8988T (cell line): ENCODE results near the gene DMD.

ENCODE experiments used
- DNase-seq: peaks from one replicate; pipeline ENCODE4 v3.0.0; 2011

Gene DMD

DNA sequence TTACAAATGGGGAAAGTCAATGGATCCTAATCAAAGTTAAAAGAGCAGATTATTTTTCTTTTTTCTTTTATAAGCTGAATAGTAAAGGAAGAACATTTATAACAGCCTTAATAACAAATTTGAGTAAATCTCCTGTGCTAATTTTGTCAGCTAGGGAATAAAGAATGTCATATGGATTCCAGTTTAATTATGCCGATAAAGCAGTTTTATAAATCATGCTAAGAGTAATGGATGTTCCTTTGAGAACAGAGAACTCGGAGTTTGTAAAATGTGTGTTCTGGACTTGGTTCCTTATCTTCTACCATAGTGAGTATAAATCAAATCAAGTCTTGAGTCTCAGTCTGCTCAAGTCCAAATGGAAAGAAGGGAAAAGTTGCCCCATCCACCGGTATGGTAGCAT is 1959.2 kb downstream of the DMD start:
- DNase-seq = no peak

DNA sequence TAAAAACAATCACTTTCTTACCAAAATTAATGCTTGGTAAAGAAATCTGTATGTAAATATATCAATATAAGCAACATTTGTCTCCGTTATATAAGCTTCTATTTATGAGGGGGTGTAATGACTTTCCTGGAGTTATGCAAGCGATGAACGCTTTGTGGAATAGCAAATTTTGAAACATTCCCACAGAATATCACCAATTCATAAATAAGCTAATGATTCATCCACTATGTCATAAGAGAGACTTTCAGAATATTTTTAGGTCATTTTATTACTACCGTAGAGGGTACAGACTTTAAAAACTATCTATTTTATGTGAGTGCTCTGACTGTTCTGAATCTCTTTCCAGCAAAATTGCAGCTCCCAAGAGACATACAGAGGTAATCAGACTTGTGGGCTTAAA is 1960.0 kb downstream of the DMD start:
- DNase-seq = no peak

DNA sequence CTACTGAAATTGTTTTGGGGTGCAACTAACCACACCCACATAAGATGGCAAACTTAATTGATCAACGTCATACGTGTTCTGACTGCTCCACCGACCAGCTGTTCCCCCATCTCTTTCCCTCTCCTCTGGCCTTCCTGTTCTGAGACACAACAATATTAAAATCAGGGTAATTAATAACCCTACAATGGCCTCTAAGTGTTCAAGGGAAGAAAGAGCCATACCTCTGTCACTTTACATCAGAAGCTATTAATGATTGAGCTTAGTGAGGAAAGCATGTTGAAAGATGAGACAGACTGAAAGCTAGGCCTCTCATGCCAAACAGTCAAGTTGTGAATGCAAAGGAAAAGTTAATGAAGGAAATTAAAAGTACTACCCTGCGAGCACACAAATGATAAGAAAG is 1965.6 kb downstream of the DMD start:
- no peak for DNase-seq

DNA sequence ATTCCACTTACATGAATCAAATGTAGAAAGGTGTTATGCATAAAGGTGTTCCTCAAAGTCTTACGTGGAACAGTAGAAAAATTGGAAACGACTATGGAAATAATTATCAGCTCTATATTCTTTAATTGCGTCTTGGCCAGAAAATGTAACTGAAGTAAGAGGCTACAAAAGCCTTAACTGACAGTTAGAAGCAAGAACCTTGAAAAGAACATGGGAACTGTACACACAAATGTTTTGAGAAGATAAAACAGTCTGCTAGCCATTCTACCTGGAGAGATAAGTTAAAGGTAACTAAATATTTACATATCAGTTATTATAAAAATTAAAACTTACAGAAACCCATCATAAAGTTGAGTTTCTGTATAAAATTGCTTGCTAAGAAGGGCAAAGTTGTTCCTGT is 1967.5 kb downstream of the DMD start:
- DNase-seq = no peak

DNA sequence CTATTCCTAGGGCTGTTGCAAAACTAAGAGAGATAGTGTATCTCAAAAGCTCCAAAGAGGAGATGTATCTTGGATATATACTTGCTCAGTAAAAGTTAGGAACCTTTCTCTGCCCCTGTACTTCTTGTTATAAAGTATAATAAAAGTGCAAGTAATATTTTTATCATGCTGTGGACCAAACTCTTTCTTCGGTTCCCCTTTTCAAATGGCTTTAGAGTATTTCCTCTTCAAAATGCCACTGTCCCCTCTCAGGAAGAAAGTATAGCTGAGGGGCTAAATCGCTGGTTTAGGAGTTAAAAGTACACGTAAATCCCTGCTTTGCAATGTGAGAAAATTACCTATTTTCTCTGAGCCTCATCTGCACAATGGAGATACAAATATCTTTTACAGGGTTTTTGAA is 1970.4 kb downstream of the DMD start:
- DNase-seq = no peak

DNA sequence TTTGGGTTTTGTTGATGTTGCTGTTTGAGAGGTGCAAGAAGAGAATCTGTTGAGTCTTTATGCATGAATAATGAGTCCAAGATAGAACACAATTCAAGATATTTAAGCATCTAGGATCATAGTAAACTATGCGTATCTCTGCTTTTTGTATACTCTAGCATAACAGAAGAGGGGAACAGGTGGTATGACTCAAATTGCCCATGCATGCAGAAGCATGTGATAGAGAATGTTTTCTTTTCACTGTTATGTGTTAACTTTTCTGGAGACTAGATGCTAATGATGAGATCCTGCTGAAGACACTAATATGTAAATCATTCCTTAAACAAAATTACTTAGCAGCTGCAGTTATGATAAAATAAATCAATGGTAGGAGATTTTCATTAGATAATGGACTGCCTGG is 1974.2 kb downstream of the DMD start:
- no peak for DNase-seq

DNA sequence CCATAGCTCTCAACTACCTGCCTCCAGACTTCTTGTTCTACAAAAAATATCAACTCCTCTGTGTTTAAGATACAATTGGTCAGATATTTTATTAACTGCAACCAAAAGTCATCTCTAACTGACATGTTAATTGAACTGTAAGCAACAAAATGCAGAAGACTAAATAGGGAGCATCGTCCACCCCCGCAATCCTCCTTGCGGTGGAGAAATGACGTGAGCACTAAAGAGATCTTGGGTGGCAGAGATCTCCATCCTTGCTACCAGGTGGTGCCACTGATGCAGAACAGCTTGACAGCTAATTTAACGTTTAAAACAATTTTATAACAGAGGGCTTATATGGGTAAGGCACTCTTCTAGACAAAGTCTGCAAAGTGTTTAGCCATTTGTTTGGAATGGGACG is 1975.1 kb downstream of the DMD start:
- DNase-seq = no peak

DNA sequence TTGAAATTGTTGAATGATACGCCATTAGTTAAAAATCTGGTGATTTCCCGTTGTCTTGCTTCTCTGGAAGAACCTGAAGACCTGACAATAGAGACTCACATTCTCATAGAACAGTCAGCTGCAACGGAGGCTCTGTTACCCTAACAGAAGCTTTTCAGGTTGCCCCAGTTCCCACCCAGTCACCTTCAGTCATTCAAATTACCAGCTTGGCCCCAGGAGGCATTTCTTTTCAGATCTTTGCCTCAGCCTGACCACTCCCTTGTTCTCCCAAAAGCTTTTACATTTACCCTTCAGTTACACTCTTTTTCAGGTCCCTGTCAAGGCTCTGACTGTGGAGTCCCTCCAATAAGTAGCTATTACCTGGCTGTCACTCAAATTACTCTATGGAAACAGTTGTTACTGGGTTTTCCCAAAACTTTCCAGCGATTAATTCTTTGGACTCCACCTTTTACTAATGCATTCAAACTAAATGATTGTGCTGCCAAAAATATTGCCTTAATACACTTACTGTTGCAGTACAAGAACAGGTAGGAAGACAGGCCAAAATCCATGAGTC is 1977.3 kb downstream of the DMD start:
- DNase-seq = no peak

DNA sequence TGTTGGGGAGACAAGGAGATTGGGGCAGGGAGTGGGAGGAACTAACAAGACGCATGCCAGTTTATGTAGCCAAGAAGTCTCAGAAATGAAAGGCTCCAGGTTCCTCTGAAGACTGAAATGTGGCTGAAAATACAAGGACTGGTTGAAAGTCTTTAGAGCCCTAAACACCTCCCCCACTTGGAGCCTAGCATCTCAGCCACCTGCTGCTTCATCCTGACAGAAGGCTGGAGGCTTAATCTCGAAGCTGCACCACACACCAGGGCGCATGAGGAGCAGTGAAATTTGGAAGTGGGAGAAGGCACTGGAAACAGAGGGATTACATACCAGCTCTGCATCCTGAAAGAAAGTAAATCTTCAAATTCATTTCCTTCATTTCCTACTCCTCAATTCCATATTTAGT is 1978.8 kb downstream of the DMD start:
- DNase-seq = no peak

DNA sequence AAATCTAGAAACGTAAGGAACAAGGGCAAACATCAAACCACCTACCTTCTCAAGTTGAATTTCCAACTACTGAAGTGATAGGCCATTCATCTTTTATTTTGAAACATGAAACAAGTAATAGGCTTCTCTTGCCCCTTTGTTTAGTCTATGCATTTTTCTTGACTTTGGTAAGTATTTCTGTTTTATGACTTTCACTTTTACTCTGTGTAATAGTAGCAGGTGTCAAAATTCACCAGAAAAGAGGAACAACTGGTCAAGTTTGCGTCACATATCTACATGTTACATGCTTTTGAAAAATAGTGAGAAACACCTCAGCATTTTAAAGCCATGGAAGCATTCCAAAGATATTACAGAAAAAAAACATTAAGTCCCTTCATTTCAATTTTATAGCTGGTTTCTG is 1982.4 kb downstream of the DMD start:
- DNase-seq = no peak

DNA sequence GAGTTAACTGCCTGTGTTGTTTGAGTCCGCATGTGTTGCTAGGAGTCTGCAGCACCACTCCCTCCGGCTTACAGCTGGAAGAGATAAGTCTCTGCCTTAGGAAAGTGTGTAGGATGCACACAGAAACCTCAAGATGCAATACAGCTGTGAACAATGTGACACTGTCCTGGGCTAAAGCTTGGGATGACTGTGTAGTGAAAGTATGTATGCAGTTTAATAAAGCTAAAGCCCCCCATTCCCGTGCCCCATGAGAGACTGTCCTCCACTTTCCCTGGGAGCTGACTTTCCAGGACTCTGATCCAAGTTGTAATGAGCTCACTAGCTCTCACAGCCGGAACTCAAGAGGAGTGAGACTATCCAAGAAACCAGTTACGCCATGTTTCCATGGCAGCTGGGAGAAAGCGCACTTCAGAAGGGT is 1982.9 kb downstream of the DMD start:
- no peak for DNase-seq

DNA sequence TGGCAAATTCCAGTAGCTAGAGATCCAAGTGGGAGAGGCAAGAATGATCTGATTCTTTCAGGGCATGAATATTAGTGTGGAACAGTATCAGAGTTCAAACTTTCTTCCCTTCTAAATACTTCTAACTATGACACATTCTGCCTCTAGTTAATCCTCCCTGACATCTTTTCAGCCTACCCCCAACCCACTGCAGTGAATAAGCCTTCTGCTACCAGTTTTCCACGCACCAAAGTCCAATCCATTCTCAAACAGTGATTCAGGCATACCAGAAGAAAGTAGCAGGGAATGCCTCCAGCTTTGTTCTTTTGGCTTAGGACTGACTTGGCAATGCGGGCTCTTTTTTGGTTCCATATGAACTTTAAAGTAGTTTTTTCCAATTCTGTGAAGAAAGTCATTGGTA is 1984.1 kb downstream of the DMD start:
- no peak for DNase-seq

DNA sequence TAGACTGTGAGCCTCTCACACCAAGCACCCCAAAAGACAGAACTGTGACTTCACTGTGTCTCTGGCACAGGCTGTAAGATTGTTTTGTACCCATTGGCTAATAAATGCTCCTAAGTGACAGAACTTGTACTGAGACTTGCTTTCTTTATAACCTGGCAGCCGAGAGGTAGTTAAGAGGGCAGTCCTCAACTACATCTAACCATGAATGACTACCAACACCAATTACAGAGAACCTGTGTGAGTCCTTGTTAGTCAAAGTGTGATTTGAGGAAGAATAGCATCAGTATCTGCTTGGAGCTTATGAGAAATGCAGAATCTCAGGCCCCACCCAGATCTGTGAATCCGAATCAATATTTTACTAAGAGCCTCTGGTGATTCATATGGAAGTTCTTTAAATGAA is 1985.5 kb downstream of the DMD start:
- no peak for DNase-seq

DNA sequence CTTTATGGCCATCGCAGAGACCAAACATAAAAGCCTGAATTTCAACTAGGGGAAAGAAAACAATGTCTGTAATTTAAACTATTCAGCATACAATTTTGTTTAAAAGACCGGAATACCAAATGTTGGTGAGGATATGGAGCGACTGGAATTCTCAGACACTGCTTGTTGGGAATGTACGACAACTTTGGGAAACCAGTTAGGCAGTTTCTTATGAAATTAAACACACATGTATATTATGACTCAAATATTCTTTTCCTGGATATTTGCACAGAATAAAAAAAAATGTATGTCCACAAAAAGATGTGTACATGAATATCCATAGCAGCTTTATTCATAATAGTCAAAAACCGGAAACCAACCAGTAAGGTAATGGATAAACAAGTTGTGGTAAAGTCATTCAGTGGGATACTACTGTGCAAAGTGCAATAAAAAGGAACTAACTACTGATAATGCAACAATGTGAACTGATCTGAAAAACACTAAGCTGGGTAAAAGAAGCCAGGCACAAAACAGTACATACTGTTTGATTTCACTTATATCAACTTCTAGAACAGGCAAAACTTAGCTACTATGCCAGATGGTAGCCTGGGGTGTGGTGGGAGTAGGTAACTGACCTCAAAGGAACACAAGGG is 1986.9 kb downstream of the DMD start:
- no peak for DNase-seq

DNA sequence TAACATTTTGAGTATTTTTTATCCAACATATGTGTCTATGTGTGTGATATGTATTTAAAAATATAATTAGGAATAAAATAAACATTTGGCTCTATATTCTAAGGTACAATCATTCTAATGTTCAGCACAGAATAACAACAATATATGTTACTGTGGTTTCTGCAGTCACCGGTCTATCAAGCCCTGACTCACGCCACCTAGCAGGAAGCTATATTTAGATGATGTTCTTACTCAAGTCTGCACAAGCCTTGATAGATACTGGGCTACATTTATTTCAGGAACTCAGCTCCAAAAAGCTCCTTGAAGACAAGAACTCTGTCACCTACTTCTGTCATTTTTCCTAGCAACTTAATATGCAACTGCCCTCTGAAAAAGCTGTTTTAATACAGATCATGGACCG is 1987.5 kb downstream of the DMD start:
- no peak for DNase-seq

DNA sequence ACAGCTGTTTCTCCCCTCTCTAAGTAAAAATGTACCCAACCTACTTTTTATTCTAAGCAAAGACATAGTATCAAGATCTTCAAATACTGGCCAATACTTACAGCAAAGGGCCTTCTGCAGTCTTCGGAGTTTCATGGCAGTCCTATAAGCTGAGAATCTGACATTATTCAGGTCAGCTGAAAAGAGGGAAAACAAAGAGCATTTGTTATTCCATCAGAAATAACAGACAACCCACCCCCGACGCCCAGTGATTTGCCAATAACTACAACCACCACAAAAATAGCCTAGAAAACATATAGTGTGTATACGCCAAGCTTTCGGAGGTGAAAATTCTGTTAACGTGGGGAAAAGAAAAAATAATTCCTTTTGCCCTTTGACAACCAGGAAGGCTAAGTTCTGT is 1988.4 kb downstream of the DMD start:
- DNase-seq = no peak

DNA sequence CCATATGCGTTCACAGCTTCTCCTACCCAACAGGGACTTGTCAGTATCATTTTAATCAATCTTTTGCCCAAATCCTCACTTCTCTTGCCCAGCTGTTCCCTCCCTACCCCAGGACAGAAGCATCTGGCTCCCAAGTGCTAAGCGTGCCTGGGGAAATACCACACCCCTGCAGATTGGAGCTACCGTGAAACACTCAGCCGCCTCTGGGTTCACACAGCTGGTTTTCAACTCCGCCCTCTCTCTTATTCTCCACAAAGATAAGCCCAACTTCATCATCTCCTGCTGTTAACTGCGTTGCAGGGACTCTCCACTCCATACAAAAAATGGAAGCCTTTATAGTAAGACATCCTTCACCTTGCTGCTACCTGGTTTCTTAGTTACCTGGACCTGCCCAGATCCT is 1992.2 kb downstream of the DMD start:
- DNase-seq = no peak

DNA sequence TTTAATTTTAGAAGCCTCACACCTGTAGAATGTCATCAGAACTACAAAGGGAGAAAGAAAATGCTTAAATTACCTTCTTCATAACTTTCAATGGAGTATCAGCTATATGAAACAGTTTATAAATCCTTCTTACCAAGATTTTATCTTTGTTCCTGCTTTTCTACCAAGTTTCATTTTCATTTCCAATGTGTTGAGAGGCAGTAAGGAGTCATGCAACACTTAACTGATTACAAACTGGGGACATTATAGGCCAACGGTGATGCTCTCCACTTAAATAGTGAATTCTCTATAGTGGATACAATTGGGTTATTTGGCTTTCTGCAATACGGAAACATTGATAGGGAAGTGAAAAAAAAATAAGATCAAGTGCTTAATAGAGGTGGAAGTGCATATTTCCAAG is 1994.3 kb downstream of the DMD start:
- no peak for DNase-seq

DNA sequence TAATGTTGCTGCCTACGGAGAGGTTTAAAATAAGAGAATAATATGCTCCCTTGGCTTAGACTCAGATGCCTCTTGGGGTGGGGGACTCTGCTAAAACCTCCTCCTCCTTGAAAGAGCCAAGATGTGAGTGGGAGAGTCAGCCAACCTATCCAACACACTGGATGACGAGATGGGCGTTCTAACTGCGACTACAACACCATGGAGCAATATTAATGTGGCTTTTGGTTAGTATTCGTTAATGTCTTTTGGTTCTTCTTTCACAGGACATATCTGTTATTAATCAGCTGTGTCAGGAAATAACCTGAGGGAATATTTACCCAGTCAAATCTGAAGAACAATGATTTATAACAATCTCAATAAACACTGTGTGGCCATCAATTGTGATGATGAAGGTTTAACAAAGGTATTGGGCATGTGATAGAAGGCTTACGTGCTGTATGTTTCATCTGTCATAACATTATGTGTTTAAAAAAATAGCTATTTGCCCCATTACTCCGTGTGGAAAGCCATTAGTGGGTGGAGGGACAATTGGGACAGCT is 1996.0 kb downstream of the DMD start:
- no peak for DNase-seq

DNA sequence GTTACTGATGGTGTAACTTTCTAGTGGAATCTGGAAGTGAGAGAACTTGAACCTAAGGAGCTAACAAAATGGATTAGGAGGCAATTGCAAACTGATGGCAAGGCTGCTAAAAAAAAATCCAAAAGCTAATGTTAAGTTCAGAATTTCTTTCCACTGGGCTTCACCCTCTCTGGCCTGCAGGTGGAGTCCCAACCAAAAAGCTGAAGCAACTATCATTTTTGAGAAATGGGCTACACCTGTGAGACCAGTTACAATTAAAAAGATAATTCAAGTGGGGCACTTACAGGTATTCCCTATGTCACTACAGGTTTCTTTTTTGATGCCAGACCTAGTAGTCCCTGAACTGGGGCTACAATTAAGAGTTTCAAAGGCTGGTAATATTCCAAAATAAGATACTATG is 1997.4 kb downstream of the DMD start:
- no peak for DNase-seq

DNA sequence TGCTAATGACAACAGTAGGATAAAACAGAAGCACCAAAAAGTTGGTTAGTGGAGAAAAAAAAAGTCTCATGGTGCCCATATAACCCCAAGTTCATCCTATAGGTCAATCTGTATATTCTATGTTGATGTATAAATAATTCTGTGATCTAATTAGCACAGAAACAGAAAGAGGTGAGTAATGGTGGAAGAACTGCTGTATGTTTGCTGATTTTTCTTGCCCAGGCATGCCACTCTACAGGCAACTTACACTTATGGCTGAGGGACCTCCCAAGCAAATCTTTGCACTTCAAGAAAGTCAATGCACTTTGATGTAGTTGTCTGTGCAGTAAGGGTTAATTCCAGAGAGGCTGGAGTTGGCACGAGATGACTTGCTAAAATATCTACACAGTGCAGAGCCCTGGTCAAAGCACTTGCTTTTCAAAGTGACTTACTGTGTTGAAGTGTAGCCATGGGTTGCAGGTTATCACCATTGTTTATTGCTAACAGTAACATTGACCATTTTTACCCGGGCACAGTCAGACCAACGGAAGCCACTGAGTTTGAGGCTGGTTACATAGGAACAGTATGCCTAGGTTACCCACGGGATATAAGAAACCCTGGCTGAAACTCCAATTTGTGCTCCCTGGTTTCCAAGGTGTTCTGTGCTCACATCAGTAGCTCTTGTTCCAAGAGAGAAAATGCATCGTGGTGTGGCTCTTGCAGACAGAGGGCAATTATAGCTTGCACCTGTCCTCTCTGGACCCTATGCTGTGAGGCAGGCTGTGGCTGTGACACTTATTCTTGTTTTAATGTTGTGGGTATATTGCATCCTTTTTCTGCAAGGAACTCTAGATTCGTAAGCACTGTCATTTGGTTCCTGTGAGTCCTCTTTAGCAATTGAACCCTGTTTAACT is 1998.2 kb downstream of the DMD start:
- no peak for DNase-seq

DNA sequence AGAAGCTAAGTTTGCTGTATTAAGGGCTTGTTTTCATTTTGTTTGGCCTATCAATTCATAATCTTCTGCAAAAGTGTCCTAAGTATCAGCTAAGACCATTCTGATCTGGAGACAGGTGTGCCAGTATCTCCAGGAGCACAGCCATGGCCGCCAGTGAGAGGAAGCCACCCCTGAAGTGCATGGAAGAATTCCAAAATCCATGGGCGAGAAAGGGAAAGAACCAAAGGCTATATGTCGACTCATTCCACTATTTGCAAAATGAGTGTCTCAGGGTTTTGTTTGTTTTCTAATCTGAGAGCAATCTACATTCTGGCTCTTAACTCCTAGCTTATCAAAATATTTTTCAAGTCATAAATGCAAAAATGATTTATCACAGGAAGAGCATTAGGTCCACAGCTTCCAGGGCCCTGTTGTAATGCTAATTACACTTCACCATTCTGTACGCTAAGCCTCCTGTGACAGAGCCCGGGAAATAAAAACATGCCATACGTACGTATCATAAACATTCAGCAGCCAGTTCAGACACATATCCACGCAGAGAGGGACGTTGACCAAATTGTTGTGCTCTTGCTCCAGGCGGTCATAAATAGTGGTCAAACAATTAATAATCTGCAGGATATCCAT is 2002.2 kb downstream of the DMD start:
- DNase-seq = no peak

DNA sequence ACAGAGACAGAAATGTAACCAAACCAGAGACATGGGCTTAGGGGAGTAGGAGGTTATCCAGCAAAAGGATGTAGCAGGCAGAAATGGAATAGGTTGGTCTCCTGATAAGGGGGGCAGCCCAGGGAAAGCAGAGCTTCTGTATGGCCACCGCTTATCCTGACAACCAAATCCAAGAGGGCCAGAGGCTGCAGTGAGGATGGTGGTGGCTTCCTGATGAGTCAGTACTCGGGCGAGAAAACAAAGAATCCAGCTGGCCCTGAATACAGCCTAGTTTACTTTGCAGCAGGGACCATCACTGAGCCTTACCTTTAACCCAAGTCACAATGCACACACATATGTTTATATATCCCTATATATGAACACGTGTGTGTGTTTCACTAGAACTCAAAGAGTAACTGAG is 2009.8 kb downstream of the DMD start:
- DNase-seq = no peak

DNA sequence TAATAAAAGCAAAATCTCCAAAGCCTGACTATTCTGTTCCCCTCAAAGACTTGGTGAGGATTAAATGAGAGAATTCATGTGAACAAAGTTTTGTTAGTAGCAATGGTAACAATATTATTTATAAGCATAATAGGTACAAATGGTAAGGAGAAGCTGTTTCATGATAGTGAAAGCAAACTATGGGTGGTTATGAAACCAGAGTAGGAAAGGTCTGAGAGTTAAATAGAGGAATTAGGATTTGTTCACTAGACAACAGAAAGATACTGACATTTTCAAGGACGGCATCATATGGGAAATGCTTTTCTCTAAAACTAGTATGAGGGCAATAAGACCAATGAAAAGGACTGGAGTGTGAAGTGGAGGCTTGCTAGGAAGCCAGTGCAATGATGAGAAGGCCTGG is 2010.9 kb downstream of the DMD start:
- no peak for DNase-seq
